Psoas muscle (tissue), 8 donors: ENCODE measurements around the gene PSMD14. TPM values are rescaled to one million over a fixed set of nuclear protein-coding genes. Genes with fewer than 3 reads are reported as not detected.
A peak's percentile ranks its signal among the peaks of the same experiment; 100 is the strongest.

ENCODE experiments used
- ATAC-seq, 4 donors: fragments of 200-7000 bp; cut with Tn5 transposase; one replicate each; pipeline ENCODE4 v1.9.1; 2020; ENCODE audit warnings: moderate library complexity in 3 of 4, mild to moderate bottlenecking in 2 of 4
- DNase-seq, 2 donors: peaks; one replicate each; pipeline ENCODE4 v3.0.0-alpha.2; 2020
- H3K27ac ChIP-seq: fragments of 200-600 bp; one replicate; pipeline ENCODE4 v1.8.0; 2022
- H3K27me3 ChIP-seq, 3 donors: fragments of 200-600 bp in 1 of 3; one replicate each; pipeline versions ENCODE4 v1.6.1 to v1.8.0; 2013 to 2022; ENCODE audit warnings: low read length in 2 of 3, mild to moderate bottlenecking in 2 of 3, moderate library complexity in 1 of 3; ENCODE audit not compliant: insufficient read depth in 3 of 3
- H3K36me3 ChIP-seq, 2 donors: fragments of 200-600 bp in 1 of 2; one replicate each; pipeline versions ENCODE4 v1.6.1 to v1.8.0; 2013 to 2022; ENCODE audit warnings: low read depth in 1 of 2, mild to moderate bottlenecking in 1 of 2, moderate library complexity in 1 of 2; ENCODE audit not compliant: insufficient read depth in 1 of 2
- H3K4me1 ChIP-seq: fragments of 200-600 bp; one replicate; pipeline ENCODE4 v1.8.0; 2022
- H3K4me3 ChIP-seq: fragments of 200-600 bp; one replicate; pipeline ENCODE4 v1.8.0; 2022; ENCODE audit warnings: mild to moderate bottlenecking
- H3K9me3 ChIP-seq: fragments of 200-600 bp; one replicate; pipeline ENCODE4 v1.8.0; 2022
- WGBS, 3 donors: extraction: QIAGEN DNeasy Blood & Tissue Kit; methylation state at CpG; one replicate each; pipeline versions ENCODE4 v1.1.6 to v1.1.7; 2013; 5-methylcytosine and 5-hydroxymethylcytosine counted together
- intact Hi-C, 2 donors: fragments of 100-400 bp; cut with DNase I; formaldehyde crosslinking; loops; one replicate each; pipeline versions ENCODE4 v1.11.0 to v1.14.2; 2022
- polyA plus RNA-seq, 3 donors: library from polyadenylated mRNA; stranded (reverse); fragments of 200-250 nt; gene quantifications; one replicate each; pipeline ENCODE4 v1.2.3, GENCODE V29; 2013
- total RNA-seq, 4 donors: library from RNA; stranded (reverse); fragmentation: NEBNext Ultra II Directional in 2 of 4; extraction: Animal tissue kit (Norgen Biotek cat#: 25700) in 2 of 4; gene quantifications; one replicate each; pipeline versions ENCODE4 v1.2.1 to v1.2.4, GENCODE V29; 2021 to 2023
- TF ChIP-seq, protein P1 (sequence below): fragments of 200-600 bp; IDR thresholded peaks from one replicate; pipeline ENCODE4 v1.8.0; 2022; ENCODE audit warnings: antibody characterized with exemption
- donor health status: healthy with polysubstance abuse.
- donor health status: DM: no; HTN: no; CAD: no; lungs with moderate emphysema.
- donor health status: Bipolar disorder and iron deficiency.
- donor health status: healthy.
- donor health status: DM: yes; HTN: yes; CAD: no.
- donor health status: DM: no; HTN: no; CAD: no.
- donor health status: DM: no; HTN: no; CAD: no.
- donor health status: DM: yes; HTN: yes; CAD: no.

The PSMD14 gene
- total and polyA plus RNA-seq, 7 donors = 51.2 to 372 (median 109) TPM

DNA sequence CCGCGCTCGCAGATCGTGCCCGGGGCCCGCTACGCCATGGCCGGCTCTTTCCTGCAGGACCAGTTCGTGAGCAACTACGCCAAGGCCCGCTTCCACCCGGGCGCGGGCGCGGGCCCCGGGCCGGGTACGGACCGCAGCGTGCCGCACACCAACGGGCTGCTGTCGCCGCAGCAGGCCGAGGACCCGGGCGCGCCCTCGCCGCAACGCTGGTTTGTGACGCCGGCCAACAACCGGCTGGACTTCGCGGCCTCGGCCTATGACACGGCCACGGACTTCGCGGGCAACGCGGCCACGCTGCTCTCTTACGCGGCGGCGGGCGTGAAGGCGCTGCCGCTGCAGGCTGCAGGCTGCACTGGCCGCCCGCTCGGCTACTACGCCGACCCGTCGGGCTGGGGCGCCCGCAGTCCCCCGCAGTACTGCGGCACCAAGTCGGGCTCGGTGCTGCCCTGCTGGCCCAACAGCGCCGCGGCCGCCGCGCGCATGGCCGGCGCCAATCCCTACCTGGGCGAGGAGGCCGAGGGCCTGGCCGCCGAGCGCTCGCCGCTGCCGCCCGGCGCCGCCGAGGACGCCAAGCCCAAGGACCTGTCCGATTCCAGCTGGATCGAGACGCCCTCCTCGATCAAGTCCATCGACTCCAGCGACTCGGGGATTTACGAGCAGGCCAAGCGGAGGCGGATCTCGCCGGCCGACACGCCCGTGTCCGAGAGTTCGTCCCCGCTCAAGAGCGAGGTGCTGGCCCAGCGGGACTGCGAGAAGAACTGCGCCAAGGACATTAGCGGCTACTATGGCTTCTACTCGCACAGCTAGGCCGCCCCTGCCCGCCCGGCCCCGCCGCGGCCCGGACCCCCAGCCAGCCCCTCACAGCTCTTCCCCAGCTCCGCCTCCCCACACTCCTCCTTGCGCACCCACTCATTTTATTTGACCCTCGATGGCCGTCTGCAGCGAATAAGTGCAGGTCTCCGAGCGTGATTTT is 115.5 kb downstream of the PSMD14 start:
- WGBS, 3 donors = 4 to 7% (median 6%) methylated on average over 100 to 125 of the region's 125 CpGs
- H3K4me1 ChIP-seq = peaks cover 5% of the 10 kb centered on the region
- H3K27ac ChIP-seq = no peak overlapping the region
- H3K27me3 ChIP-seq = peaks cover 11 to 100% (median 53%) of the 10 kb centered on the region in 3 donors
- H3K4me3 ChIP-seq = peak overlapping the region; percentile 49
- TF ChIP-seq, protein P1, sequence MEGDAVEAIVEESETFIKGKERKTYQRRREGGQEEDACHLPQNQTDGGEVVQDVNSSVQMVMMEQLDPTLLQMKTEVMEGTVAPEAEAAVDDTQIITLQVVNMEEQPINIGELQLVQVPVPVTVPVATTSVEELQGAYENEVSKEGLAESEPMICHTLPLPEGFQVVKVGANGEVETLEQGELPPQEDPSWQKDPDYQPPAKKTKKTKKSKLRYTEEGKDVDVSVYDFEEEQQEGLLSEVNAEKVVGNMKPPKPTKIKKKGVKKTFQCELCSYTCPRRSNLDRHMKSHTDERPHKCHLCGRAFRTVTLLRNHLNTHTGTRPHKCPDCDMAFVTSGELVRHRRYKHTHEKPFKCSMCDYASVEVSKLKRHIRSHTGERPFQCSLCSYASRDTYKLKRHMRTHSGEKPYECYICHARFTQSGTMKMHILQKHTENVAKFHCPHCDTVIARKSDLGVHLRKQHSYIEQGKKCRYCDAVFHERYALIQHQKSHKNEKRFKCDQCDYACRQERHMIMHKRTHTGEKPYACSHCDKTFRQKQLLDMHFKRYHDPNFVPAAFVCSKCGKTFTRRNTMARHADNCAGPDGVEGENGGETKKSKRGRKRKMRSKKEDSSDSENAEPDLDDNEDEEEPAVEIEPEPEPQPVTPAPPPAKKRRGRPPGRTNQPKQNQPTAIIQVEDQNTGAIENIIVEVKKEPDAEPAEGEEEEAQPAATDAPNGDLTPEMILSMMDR = no peak
- DNase-seq (peak in 1 of 2 donors; percentile 61), ATAC-seq (peak; percentile 45 to 68 (median 58))
- intact Hi-C loops = no loop called here
- no peaks in the 10 kb centered on the region for H3K36me3 ChIP-seq
- H3K9me3 ChIP-seq = no peaks in the 10 kb centered on the region

DNA sequence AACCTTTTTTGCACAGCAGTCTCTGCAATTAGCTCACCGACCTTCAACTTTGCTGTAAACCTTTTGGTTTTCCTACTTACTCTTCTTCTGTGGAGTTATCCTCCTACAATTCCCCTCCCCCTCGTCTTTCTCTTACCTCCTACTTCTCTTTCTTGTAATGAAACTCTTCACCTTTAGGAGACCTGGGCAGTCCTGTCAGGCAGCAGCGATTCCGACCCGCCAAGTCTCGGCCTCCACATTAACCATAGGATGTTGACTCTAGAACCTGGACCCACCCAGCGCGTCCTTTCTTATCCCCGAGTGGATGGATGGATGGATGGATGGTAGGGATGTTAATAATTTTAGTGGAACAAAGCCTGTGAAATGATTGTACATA is 116.2 kb downstream of the PSMD14 start:
- ATAC-seq (no peak), DNase-seq (no peak)
- H3K27ac ChIP-seq = no peak overlapping the region
- WGBS, 3 donors = 18 to 31% (median 28%) methylated on average over 9 of the region's 9 CpGs
- peak overlapping the region; percentile 49 for H3K4me3 ChIP-seq
- intact Hi-C loops = no loop called here
- H3K4me1 ChIP-seq = no peaks in the 10 kb centered on the region
- no peaks in the 10 kb centered on the region for H3K9me3 ChIP-seq
- H3K27me3 ChIP-seq = peaks cover 14 to 100% (median 49%) of the 10 kb centered on the region in 3 donors
- H3K36me3 ChIP-seq = no peaks in the 10 kb centered on the region
- TF ChIP-seq, protein P1 = no peak

DNA sequence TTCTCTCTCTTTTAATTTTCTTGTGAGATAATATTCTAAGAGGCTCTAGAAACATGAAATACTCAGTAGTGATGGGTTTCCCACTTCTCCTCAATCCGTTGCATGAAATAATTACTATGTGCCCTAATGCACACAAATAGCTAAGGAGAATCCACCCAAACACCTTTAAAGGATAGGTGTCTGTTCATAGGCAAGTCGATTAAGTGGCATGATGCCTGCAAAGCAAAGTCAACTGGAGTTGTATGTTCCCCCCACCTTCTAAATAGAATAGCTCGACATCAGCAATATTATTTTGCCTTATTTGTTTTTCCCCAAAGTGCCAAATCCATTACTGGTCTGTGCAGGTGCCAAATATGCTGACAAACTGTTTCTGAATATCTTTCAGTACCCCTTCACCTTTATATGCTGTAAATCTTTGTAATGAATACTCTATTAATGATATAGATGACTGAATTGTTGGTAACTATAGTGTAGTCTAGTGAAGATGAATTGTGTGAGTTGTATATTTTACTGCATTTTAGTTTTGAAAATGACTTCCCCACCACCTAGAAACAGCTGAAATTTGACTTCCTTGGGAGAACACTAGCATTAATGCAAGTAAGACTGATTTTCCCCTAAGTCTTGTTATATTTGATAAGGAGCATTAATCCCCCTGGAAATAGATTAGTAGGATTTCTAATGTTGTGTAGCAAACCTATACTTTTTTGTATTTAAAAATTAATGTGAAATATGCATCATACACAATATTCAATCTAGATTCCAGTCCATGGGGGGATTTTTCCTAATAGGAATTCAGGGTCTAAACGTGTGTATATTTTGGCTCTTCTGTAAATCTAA is 116.9 kb downstream of the PSMD14 start:
- WGBS, 3 donors = 23 to 29% (median 29%) methylated on average over 4 of the region's 4 CpGs
- no peaks in the 10 kb centered on the region for H3K36me3 ChIP-seq
- no peak overlapping the region for H3K4me3 ChIP-seq
- TF ChIP-seq, protein P1 = no peak
- DNase-seq (no peak), ATAC-seq (no peak)
- H3K27ac ChIP-seq = no peak overlapping the region
- no peaks in the 10 kb centered on the region for H3K4me1 ChIP-seq
- H3K9me3 ChIP-seq = no peaks in the 10 kb centered on the region
- H3K27me3 ChIP-seq = peaks cover 16 to 94% (median 49%) of the 10 kb centered on the region in 3 donors
- intact Hi-C loops = no loop called here

DNA sequence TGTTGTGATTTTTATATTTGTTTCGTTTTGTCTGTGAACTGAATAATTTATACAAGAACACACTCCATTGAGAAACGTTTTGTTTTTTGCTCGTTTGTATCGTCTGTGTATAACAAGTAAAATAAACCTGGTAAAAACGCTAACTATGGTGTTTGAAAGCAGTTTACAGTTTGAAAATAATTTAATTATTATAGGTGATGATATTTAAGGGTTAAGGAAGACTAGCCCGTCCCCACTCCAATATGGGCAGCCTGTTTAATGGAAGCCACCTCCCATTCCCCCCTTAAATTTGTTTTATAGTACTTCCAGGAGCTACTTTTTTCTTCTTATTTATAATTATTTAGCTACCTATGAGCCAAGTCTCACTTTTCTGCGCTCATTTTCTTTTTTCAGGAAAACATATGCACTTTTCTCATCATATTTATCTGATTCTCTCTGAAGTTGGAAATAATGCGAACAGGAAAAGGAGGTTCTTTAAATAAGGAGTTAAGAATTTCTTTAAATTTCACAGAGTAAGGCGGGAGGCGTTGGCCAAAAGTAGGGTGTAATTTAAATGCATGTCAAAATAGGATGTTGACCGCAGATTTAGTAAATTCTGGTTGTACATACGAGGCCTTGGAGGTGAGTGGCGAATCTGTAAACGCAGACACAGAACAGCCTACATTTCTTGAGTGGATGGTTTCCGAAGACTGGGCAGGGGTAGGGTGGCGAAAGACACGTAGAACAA is 117.7 kb downstream of the PSMD14 start:
- no peaks in the 10 kb centered on the region for H3K9me3 ChIP-seq
- no peak for DNase-seq
- no peak for ATAC-seq
- no peak overlapping the region for H3K27ac ChIP-seq
- H3K4me1 ChIP-seq = no peaks in the 10 kb centered on the region
- intact Hi-C loops = no loop called here
- no peak overlapping the region for H3K4me3 ChIP-seq
- H3K27me3 ChIP-seq = peaks cover 11 to 91% (median 46%) of the 10 kb centered on the region in 3 donors
- 26 to 39% (median 39%) methylated on average over 17 of the region's 17 CpGs for WGBS, 3 donors
- TF ChIP-seq, protein P1 = no peak
- H3K36me3 ChIP-seq = no peaks in the 10 kb centered on the region
